Activated CD8-positive, alpha-beta memory T cell treated with anti-CD3 and anti-CD28 coated beads, Interleukin-2, amount 50 U/mL, for 4 hours (primary cell): ENCODE data around the gene OR2B2.

Experiments
- DNase-seq: peaks from one replicate; pipeline ENCODE4 v3.0.0-alpha.2; 2020

The OR2B2 gene

GRCh38 chr6:27866357-27867050, 45.7 kb downstream of the OR2B2 start:
- DNase-seq = peak; percentile 24

GRCh38 chr6:27865850-27866356, 46.3 kb downstream of the OR2B2 start:
- peak; percentile 26 for DNase-seq

GRCh38 chr6:27864906-27865849, 47.0 kb downstream of the OR2B2 start:
- peak; percentile 43 for DNase-seq

GRCh38 chr6:27863962-27864905, 48.0 kb downstream of the OR2B2 start:
- no peak for DNase-seq

- no peak for DNase-seq
These were observed 49.7 kb downstream of the OR2B2 start for GRCh38 chr6:27862396-27863066.

- DNase-seq = no peak
These were observed 50.3 kb downstream of the OR2B2 start for GRCh38 chr6:27861861-27862260.

GRCh38 chr6:27861276-27861840, 50.8 kb downstream of the OR2B2 start:
- no peak for DNase-seq
